Mammary epithelial cell (primary cell): ENCODE measurements around the gene CDC20B.

Source experiments
- CTCF ChIP-seq, 2 donors: IDR thresholded peaks in 1 of 2; conservative IDR thresholded peaks in 1 of 2; 2 replicates each; pipeline ENCODE4 v1.5.1; 2011 to 2012; ENCODE audit warnings: inconsistent platforms in 2 of 2, low read length in 2 of 2, mild to moderate bottlenecking in 2 of 2, control low read depth in 1 of 2, low read depth in 1 of 2; ENCODE audit not compliant: insufficient read depth in 1 of 2; ENCODE audit errors: extremely low read depth in 1 of 2
- EZH2 ChIP-seq: IDR thresholded peaks from 2 replicates; pipeline ENCODE4 v1.6.1; 2012; ENCODE audit warnings: low read length, inconsistent platforms, borderline replicate concordance

- TF ChIP-seq CTCF (conservative IDR thresholded peaks at IDR 0.05 in 1 of 2, IDR thresholded peaks at IDR 0.05 in 1 of 2; ENCODE audit: extremely low read depth in 1 of 2, insufficient read depth in 1 of 2, low read depth in 1 of 2, low read length in 2 of 2) (no peak), EZH2 (no peak)
These were observed 101.6 kb downstream of the CDC20B start for GRCh38 chr5:55071413-55071812.
